ENCODE data around the gene FNDC5. TPM values are rescaled to one million over a fixed set of nuclear protein-coding genes. Genes with fewer than 3 reads are reported as not detected.

The FNDC5 gene
- total RNA-seq, 2 experiments from 2014 or later: not detected

DNA sequence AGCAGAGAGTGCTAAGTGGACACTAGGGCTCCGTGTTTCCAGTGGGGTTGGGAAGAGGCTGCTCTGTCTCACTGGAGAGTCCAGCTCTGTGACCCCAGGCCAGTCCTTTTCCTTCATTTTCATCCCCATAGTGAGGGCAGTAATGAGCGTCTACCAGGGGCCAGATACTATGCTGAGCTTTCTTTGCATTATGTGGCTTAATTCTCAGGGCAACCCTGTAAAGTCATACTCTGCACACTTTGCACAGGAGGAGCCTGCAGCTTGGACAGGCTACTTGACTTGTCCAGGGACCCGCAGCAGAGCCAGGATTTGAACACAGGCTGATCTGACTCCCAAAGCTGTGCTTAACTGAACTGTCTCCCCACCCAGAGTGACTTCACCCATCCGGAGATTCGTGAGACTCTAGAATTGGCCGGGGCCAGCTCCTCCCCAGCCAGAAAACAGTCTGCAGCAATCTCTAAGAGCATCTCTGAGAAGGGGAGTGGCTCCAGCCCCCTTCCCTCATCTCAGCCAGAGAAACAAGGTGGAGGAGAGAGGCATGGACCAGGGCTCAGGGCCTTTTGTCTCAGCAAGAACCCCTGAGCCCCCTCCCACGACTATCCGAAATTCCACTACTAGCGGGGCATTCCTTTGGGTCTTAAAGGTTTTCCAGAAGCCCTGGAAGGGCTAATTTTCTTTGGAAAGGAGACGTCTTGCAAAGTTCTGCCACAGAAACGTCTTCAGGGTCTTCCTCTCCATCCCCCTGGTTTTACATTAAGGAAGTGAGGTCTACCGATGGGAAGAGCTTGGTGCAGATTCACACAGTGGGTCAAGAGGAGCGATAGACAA is 866 bp upstream of the FNDC5 start:
- CTCF ChIA-PET: interaction anchor here (0.8 to 1.8 kb wide), 6 partner anchors 10 to 186 kb away, joined by 3 to 11 read pairs (median 3); no protein-coding TSS in a partner anchor
- POLR2A ChIA-PET: no interaction called here

DNA sequence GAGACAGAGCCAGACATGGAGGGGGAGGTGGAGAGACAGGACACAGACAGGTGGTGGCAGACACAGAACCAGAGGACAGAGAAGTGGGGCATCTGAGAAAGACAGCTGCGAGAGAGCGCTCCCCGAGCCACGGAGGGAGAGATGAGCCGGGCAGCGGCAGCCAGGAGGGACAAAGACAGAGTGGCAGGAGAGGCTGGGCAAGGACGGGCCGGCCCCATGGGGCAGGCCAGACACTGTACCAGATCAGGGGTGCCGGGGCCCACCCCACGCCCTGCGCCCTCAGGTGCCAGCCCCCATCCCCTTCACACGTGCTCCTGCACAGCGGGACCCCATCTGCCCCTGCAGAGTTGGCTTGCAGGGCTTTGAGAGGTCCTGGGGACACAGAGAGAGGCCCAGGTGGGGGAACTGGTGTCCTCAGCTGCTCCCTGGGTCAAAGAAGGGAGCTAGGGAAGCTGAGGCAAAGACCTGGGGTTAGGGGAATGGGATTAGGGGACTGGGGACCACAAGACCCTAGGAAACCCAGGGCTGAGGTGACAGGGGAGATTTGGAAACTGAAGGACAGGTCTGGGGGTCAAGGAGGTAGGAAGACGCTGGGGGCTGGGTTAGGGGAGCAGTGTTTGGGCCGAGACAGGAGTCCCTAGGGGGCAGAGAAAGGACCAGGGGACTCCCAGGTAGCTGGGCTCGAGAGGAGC is 643 bp downstream of the FNDC5 start:
- ChIA-PET CTCF (interaction anchor here (0.6 to 0.8 kb wide), 2 partner anchors 14 to 158 kb away, joined by 3 to 4 read pairs; no protein-coding TSS in a partner anchor), POLR2A (interaction anchor here (0.5 kb wide), 2 partner anchors 10 to 193 kb away, joined by 4 read pairs; no protein-coding TSS in a partner anchor)

DNA sequence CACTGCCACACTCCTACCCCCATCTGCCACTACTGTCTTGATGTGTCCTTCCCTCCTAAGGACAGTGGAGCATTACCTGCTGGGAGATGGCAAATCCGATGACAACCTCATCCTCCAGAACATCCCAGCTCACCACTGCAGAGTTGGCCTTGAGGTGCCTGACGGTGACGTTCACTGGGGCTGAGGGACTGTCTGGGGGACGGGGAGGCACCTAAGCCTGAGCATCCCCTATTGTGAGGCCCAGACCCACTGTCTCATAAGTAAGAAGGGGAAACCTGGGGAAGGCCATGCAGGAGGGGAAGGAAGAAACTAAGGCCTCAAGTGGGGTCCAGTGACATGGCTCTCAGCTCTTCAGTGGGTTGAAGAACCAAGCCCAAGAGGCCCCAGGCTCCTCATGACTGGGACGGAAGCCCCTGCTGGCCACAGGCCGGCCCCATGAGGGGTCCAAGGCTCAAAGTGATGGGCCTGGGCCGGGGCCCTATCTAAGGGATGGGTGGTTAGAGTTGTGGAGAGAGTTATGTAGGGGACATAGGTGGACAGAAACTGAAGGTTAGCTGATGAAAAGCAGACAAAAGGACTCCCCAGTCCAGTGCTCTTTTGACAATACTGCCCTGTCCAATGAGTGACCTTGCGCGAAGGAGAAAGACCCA is 1.8 kb downstream of the FNDC5 start:
- CTCF ChIA-PET: no interaction called here
- POLR2A ChIA-PET: no interaction called here

DNA sequence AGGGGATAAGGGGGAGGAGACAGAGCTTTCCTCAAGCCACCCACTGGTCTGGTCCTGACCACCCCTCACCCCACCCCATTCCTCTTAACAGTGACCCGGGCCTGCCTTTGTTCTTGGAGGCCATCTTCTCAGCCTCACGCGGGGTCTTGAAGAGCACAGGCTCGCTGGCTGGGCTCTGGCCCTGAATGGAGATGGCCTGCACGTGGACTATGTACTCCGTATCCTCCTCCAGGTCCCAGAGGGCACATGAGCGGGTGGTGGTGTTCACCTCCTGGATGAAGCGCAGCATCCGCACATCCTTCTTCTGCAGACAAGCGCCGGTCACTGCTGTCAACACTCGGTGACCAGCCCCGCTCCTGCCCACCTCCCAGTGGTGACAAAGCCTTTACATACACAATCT is 2.6 kb downstream of the FNDC5 start:
- CTCF ChIA-PET: no interaction called here
- POLR2A ChIA-PET: no interaction called here

DNA sequence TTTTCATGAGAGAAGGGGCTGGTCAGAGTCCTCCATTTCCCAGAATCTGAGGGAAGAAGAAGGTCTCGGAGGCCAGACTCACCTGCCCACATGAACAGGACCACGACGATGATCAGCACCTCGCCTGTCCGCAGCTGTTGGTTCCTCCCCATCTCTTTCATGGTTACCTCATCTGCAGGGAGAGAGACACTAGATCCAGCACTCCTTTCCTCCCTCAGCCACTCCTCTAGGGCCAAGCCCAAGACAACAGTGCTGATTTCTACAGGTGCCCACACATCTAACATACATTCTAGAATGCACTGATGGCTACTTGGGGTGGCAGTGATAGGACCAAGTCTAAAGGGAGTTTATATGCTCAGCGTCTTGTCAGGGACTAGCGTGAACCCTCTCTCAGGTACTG is 3.0 kb downstream of the FNDC5 start:
- CTCF ChIA-PET: no interaction called here
- POLR2A ChIA-PET: no interaction called here

DNA sequence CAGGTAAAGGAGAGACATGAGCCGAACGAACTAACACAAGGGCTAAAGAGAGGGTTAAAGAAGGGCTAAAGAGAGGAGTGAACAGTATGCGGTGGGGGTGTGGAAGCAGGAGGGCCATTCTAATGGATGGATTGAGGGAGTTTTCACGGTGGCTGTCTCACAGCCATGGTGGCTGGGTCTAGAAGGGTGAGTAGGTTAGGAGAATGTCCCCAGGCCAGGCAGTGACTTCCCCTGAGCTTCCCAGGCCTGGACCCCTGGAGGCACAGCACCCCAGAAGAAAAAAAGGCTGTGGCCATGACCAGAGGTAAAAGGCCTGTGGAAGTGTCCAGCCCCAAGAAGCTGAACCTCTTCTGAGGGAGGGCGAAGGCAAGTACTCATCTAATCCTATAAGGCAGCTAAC is 3.6 kb downstream of the FNDC5 start:
- CTCF ChIA-PET: interaction anchor here (1.1 kb wide), 1 partner anchor 154 kb away, joined by 4 read pairs; no protein-coding TSS in a partner anchor
- POLR2A ChIA-PET: no interaction called here

DNA sequence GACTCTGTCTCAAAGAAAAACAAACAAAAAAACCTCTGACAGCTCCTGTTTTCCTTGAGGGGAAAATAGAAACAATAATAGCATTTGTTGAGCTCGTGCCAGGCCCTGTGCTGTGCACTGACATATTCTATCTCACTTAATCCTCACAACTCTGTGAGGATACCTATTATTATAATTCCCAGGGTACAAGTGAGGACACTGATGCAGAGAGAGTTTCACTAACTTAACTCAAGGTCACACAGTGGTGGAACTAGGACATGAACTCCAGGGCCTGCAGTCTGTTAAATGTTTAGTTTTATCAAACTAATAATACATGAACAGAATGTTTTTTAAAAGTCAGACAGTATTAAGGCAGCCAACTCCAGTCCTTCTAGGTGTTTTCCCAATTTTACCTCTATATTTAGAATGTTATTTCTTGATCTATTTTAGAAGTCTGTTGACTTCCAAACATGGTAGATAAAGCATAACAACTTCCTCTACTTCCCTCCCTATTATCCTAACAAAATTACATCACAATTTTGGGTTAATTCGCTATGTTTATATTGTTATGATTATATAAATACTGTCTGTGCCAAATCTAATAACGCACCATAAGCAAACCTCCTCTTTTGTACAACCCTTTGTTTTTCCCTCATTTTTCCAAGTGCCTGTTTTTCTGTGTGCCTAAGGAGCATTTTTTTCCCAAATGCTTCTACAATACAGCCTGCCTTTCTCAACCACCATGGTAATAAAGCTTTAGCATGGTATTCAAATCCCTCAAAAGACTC is 4.9 kb downstream of the FNDC5 start:
- ChIA-PET CTCF (no interaction called here), POLR2A (interaction anchor here (0.5 kb wide), 1 partner anchor 336 kb away, joined by 3 read pairs; no protein-coding TSS in a partner anchor)

DNA sequence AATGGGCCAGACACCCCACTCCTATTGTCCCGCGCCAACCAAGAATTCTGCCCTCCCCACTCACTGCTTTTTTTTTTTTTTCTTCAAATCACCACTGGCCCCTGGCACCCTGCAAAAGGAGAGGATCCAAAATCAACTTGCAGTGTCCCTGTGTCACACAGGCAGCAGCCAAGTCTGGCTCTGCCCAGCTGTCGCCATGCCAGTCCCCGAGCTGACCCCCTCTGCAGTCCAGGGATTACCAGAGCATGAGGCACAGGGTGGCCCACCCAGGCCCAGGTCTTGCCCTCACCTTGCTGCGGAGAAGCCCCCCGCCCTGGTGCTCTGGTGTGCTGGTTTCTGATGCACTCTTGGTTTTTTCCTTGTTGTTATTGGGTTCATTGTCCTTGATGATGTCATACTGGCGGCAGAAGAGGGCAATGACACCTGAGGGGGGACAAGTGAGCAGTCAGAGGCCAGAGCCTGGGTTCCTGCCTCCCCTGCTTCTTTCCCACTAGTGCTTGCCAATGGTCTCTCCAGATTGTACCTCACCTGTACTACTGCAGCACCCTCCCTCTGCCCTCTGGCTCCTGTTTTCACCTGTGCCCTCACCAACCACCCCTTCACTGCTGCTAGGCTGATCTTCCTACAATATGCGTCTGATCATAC is 6.2 kb downstream of the FNDC5 start:
- ChIA-PET POLR2A (no interaction called here), CTCF (no interaction called here)

DNA sequence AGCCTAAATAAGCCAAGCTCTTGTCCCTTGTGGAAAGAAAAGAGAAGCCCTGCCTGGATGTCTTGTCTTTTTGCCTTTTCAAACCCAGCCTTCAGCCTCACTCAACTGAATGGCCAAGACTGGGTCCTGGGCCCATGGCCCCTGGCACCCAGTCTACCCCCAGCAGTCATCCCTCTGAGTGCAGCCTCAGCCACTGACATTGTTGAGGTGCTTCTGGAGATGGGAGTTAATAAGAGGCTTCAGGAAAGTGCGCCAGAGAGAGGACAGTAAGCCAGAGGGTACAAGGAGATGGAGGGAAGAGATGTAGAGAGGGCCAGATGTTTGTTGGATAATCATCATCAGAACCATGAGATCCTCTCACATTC is 6.8 kb downstream of the FNDC5 start:
- POLR2A ChIA-PET: no interaction called here
- CTCF ChIA-PET: no interaction called here

DNA sequence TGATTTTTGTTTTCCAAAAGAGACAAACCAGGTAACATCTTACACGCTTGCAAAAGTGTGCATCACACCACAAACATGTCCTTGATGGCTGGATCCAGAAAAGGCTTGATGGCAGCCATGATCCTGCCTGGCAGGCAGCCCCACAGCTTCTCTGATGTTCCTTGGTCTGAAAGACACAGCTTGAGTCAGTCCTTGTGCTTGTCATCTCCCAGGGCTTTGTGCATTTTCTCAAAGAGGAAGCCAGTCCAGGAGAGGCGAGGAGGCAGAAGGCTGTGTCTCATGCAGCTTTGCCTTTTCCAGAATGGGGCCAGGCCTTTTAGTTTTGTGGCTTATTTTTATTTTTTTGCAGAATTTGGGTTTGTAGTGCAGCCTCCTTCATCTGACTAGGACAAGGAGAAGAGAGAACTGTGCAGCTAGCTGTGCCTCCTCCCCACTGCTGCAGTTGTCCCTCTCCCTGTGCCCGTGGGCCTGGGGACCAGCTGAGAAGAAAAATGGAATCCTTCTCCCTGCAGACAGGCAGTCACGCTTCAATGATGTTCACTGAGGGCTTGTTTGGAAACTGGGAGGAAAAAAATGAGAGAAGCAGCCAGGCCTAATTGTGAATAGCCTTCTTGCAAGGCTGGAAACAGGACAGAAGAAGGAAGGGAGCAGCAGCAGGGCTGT is 7.4 kb downstream of the FNDC5 start:
- ChIA-PET POLR2A (no interaction called here), CTCF (interaction anchor here (0.6 to 2.3 kb wide), 2 partner anchors 10 to 381 kb away, joined by 3 to 5 read pairs; no protein-coding TSS in a partner anchor)

DNA sequence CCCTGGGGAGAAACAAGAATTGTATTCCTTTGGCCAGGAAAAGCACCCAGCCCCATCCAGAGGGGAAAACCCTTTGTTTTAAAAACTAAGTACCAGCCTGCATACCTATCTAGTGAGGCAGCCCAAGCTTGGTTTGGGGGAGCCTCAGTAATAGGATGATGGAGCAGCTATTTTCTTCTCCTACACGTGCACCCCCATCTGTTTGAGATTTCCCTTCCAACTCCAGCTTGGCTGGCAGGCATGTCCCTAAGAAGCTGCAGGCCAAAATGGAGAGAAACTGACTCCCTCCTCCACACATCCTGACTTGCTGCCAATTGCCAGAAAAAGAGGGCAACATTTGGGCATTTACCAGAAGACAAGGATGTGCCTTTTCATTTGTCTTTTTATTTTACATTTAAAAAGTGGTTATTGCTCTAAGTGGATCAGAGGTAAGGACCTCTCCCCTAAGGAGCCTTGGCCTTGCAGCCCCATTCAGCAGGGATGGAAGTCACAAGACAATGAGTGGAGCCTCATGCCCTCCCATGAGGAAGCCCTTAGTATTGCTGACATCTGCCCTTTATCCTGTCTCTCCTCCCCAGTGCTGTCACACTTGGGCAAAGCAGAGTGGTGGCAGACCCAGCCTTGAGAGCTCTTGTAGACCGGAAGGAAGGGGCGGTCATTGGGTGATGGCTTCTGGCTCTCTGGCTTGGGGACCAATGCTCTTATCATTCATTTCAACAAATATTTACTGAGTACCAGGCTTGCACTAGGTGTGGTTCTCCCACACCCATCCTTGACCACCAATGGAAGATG is 8.6 kb downstream of the FNDC5 start:
- POLR2A ChIA-PET: interaction anchor here (0.5 kb wide), 1 partner anchor 717 kb away, joined by 4 read pairs; no protein-coding TSS in a partner anchor
- CTCF ChIA-PET: interaction anchor here (0.6 to 2.3 kb wide), 3 partner anchors 10 to 150 kb away, joined by 3 to 7 read pairs (median 5); no protein-coding TSS in a partner anchor

DNA sequence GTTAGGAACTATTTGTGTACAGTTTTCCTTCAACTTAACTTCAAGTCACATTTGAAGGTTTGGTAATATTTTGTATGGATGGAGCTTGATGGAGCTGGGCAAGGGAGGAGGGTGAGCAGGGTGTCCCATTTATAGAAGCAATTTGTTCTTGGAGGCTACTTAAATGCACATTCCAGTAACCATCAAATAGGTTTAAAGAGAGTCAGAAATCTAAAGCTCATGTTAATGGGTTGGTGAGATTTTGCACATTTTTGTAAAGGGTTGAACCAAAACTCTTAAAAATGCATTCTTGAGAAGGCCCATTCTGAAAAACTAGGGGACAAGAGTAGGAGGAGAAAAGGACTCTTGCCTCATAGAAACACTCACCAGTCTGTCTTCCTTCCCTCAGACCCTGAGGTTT is 10.1 kb downstream of the FNDC5 start:
- POLR2A ChIA-PET: no interaction called here

DNA sequence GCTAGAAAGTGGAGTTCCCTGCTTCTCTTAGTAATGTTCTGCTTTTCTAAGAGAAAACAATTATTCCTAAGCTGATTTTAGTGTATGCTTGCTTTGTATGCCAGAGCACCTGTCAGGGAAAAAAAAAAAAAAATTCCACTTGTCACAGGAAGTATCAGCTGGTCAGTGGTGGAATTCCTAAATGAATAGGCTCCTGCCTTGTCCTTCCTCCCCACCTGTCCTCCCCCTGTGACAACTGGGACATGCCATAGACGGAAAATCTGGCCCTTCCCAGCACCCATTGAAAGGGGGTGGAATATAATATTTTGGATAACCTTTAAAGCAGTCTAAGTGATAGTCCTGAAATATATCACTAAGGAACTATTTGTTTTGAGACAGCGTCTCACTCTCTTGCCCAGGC is 10.8 kb downstream of the FNDC5 start:
- ChIA-PET CTCF (interaction anchor here (1.3 to 1.9 kb wide), 2 partner anchors 12 to 148 kb away, joined by 3 to 7 read pairs; no protein-coding TSS in a partner anchor), POLR2A (no interaction called here)

More for the DNA sequence above, 10.1 kb downstream of the FNDC5 start:
- CTCF ChIA-PET: interaction anchor here (1.3 to 1.9 kb wide), 2 partner anchors 11 to 148 kb away, joined by 3 to 7 read pairs; no protein-coding TSS in a partner anchor

DNA sequence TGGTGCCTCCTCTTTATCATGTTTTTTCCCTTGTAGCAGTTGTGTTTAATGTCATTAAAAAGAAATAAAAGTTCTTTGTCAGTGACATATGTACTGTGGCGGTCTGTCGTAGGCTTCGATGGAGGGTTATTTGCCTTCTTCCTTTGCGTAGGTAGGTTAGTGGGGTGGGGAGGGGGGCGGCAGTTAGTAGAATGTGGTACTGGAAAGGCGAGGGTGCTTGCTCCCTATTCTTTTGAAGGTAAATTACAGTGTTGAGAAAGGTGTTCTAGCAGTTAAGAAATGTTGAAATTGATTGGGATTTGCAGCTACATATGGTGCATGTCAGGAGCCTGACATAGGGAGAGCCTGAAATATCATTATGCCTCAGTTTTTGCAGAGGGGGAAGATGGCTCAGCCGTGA is 11.9 kb downstream of the FNDC5 start:
- CTCF ChIA-PET: interaction anchor here (1.1 kb wide), 1 partner anchor 14 kb away, joined by 3 read pairs; no protein-coding TSS in a partner anchor

DNA sequence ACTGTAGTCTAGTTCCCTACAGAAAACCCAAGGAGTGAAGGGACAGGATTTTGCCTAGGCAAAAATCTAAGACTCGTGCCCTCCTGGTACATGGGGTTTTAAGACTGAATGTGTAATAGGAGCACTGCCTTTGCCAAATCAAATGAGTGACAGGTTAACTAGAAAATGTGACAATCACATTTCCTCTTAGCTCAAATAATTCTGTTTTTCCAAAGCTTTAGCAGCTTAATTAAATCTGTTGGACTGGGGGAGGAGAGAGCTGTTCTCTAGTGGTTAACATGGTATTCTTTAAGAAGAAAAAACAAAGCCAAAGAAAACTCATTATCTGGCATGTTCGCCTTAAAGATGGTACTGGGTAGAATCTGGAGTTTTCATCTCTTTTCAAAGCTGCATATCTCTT is 12.6 kb downstream of the FNDC5 start:
- POLR2A ChIA-PET: no interaction called here
- CTCF ChIA-PET: no interaction called here

More for the DNA sequence above, 11.9 kb downstream of the FNDC5 start:
- POLR2A ChIA-PET: no interaction called here

DNA sequence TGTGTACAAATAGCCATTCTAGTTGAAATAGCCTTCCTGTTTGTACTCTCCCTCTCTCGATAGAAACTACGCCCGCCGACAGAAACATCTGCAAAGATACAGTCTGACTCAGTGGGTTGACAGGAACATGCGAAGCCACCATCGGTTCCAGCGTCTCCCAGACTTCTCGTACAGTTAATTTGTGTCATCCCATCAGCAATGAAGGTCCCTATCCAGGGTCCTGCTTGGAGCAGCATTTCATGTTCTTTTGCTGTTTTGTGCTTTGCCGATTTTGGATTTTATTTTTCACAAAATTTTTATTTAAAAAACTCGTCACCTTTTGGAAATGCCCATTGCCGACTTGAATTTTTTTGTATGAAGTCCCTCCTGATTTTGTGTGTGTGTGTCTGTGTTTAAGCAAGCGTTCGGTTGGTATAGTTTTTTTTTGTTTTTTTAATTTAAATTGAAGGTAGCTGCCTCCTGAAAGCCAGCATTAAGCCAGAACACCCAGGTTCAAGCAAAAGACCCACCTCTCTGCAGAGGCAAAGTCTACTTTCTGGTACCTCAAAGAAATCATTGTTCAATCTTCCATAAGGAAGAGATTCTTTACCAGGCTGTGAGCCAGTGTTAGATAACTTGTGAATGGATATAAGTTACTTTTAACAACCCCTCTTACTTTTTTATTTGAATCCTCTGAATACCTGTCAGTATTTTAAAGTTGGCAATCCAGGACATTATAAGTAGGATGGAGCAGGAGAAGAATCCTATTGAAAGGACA is 14.7 kb downstream of the FNDC5 start:
- ChIA-PET POLR2A (no interaction called here), CTCF (no interaction called here)
